Lung (tissue), 12 donors: ENCODE results near the gene STUM. TPM values are rescaled to one million over a fixed set of nuclear protein-coding genes. Genes with fewer than 3 reads are reported as not detected.

ENCODE experiments used
- ATAC-seq: fragments of 200-7000 bp; cut with Tn5 transposase; one replicate; pipeline ENCODE4 v1.9.1; 2020; ENCODE audit warnings: moderate number of reproducible peaks; ENCODE audit not compliant: insufficient read depth, low FRiP score
- DNase-seq, 3 donors: peaks; one replicate each; pipeline ENCODE4 v3.0.0-alpha.2; 2013 to 2017
- H3K27ac ChIP-seq, 2 donors: one replicate each; pipeline ENCODE4 v1.5.1; 2013; ENCODE audit warnings: mild to moderate bottlenecking in 2 of 2, moderate library complexity in 2 of 2, control low read depth in 1 of 2, inconsistent platforms in 1 of 2, low read depth in 1 of 2, low read length in 1 of 2
- H3K27me3 ChIP-seq, 3 donors: one replicate each; pipeline ENCODE4 v1.5.1; 2013; ENCODE audit warnings: low read length in 2 of 3; ENCODE audit not compliant: control insufficient read depth in 3 of 3, insufficient read depth in 3 of 3
- H3K36me3 ChIP-seq, 4 donors: one replicate each; pipeline ENCODE4 v1.5.1; 2013; ENCODE audit warnings: low read length in 4 of 4, mild to moderate bottlenecking in 1 of 4, moderate library complexity in 1 of 4; ENCODE audit not compliant: control insufficient read depth in 4 of 4, insufficient read depth in 4 of 4
- H3K4me1 ChIP-seq, 5 donors: one replicate each; pipeline ENCODE4 v1.5.1; 2013; ENCODE audit warnings: low read length in 5 of 5, mild to moderate bottlenecking in 2 of 5, moderate library complexity in 1 of 5; ENCODE audit not compliant: control insufficient read depth in 5 of 5, insufficient read depth in 5 of 5
- H3K4me3 ChIP-seq: one replicate; pipeline ENCODE4 v1.5.1; 2013; ENCODE audit warnings: mild to moderate bottlenecking, control low read depth, moderate library complexity
- H3K9ac ChIP-seq, 2 donors: one replicate each; pipeline ENCODE4 v1.5.1; 2013; ENCODE audit warnings: low read length in 2 of 2, control low read depth in 1 of 2; ENCODE audit not compliant: insufficient read depth in 1 of 2
- H3K9me3 ChIP-seq, 4 donors: one replicate each; pipeline ENCODE4 v1.5.1; 2013; ENCODE audit warnings: low read length in 3 of 4, mild to moderate bottlenecking in 1 of 4, moderate library complexity in 1 of 4; ENCODE audit not compliant: control insufficient read depth in 4 of 4, insufficient read depth in 3 of 4
- WGBS, 2 donors: extraction: QIAGEN DNeasy Blood & Tissue Kit; methylation state at CpG; one replicate each; pipeline ENCODE4 v1.1.7; 2013; 5-methylcytosine and 5-hydroxymethylcytosine counted together
- polyA plus RNA-seq, 2 donors: library from polyadenylated mRNA; stranded (reverse); fragments of 200-250 nt; gene quantifications; one replicate each; pipeline ENCODE4 v1.2.1, GENCODE V29; 2013
- total RNA-seq, 2 donors: library from RNA; depleted of rRNA in 1 of 2; stranded (reverse); fragments of >200 nt in 1 of 2; gene quantifications; one replicate each; pipeline ENCODE4 v1.2.1, GENCODE V29; 2014 to 2021
- TF ChIP-seq, protein P1 (sequence below): IDR thresholded peaks from 2 replicates; pipeline ENCODE4 v1.5.1; 2012; ENCODE audit warnings: mild to moderate bottlenecking; ENCODE audit errors: control extremely low read depth, extremely low read depth
- donor health status: control.
- donor health status: control.
- donor health status: Bipolar disorder and iron deficiency.
- donor health status: healthy.
- donor health status: DM: yes; HTN: yes; CAD: no.

Gene STUM
- total and polyA plus RNA-seq, 4 donors: 0.09 to 0.58 (median 0.48) TPM

DNA sequence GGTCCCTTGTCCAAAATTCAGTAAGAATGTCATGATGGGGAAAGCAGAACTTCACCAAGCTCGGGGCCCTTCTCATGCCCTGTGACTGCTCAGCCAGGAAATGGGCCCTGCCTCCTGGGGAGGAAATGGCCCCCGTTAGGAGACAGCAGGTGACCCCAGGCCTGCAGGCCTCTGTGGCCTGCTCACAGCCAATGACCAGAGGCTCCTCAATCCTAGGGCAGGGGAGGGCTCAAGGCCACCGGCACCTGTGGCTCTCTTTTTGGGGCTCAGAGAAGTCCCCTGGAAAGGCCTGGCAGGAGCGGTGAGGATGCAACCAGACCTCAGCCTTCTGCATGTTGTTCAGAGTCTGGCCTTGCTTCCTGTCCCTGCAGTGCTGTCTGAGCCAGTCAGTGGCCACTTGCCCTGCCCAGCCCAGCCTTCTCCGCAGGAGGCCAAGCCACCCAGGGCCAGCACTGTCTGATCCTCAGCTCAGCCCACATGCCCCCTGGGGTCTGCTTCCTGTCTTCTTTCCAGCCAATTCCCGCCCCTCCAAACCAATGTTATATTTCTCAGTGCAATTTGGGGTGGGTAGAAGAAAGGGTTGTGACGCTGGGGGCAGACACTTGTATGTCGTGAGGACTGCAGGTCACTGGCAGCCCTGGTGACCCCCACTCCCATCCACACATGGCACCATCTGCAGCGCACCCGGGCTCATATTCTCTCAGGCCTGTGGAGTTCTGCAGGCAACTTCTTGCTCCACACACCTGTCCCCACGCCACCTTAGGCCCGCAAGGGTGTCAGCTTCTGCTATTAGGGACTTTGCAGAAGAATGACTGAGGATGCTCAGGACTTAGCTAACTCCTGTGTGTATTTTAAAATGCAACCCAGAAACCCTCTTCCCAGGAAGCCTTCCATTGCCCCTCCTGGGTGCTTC lies 106.9 kb downstream of the STUM start:
- Histone ChIP-seq H3K4me1 (peaks cover 8 to 60% (median 39%) of the 10 kb centered on the region in 5 donors), H3K9ac (no peak overlapping the region), H3K36me3 (no peaks in the 10 kb centered on the region), H3K27ac (peak overlapping the region; percentile 27 to 73), H3K27me3 (no peaks in the 10 kb centered on the region), H3K4me3 (no peak overlapping the region), H3K9me3 (no peaks in the 10 kb centered on the region)
- DNase-seq: no peak
- WGBS, 2 donors: 71 to 75% methylated on average over 11 to 12 of the region's 12 CpGs
- no peak for ATAC-seq
- TF ChIP-seq, protein P1, sequence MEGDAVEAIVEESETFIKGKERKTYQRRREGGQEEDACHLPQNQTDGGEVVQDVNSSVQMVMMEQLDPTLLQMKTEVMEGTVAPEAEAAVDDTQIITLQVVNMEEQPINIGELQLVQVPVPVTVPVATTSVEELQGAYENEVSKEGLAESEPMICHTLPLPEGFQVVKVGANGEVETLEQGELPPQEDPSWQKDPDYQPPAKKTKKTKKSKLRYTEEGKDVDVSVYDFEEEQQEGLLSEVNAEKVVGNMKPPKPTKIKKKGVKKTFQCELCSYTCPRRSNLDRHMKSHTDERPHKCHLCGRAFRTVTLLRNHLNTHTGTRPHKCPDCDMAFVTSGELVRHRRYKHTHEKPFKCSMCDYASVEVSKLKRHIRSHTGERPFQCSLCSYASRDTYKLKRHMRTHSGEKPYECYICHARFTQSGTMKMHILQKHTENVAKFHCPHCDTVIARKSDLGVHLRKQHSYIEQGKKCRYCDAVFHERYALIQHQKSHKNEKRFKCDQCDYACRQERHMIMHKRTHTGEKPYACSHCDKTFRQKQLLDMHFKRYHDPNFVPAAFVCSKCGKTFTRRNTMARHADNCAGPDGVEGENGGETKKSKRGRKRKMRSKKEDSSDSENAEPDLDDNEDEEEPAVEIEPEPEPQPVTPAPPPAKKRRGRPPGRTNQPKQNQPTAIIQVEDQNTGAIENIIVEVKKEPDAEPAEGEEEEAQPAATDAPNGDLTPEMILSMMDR: no peak

DNA sequence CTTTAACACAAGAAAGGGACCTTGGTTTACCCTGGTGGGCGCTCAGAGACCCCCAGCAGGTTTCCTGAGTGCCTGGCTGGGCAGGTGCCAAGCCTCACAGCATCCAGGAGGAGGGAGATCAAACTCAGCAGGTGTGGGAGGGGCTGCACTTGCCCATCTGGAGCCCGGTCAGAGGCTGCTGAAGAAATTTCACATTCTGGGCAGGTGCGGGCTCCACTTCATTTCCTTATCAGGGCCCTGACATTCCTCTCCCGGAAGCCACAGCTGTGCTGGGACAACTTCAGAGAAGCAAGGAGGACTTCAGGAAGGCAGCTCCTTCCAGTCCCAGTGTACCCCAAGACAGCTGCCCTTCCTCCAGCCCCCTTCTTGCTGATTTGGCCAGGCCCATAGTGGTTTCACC lies 107.6 kb downstream of the STUM start:
- ATAC-seq (no peak), DNase-seq (peak; percentile 42 to 64 (median 59))
- TF ChIP-seq, protein P1: no peak
- H3K27me3 ChIP-seq: no peaks in the 10 kb centered on the region
- H3K4me1 ChIP-seq: peaks cover 11 to 62% (median 46%) of the 10 kb centered on the region in 5 donors
- H3K4me3 ChIP-seq: no peak overlapping the region
- no peak overlapping the region for H3K9ac ChIP-seq
- H3K27ac ChIP-seq: peak overlapping the region in 1 of 2 donors; percentile 73
- H3K9me3 ChIP-seq: no peaks in the 10 kb centered on the region
- no peaks in the 10 kb centered on the region for H3K36me3 ChIP-seq
- WGBS, 2 donors: 30 to 35% methylated on average over 4 of the region's 4 CpGs

DNA sequence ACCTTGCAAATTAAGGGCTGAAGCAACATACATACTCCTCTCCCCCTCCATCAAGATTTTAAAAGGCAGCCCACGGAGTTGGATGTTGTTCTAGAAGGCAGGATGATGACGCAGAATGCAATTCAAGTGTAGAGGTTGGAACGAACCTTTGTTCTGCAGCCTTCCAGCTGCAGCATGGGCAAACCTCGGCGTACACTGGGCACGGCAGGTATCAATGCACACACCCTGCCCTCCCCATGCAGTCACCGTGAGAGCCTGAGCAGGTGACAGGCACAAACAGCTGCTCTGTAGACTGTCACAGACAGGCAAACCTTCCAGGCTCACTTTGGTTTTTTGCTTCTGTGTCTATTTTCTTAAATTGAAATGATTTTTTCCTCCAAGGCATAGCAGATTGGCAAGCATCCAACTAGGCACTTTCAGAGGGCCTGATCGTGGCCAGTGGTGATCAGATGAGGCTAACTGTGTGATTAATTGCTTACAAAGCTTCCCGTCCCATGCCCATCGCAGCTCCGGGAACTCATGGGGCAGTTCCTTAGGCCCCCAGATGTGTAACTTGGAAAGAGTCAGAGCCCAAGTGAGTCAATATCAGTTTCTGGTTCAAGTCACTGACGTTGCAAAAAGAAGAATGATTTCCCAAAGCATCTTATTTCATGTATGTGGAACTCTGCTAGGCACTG lies 108.2 kb downstream of the STUM start:
- ATAC-seq (peak; percentile 11), DNase-seq (no peak)
- 37% methylated on average over 12 of the region's 12 CpGs for WGBS, 2 donors
- Histone ChIP-seq H3K4me3 (no peak overlapping the region), H3K9ac (no peak overlapping the region), H3K9me3 (no peaks in the 10 kb centered on the region), H3K36me3 (no peaks in the 10 kb centered on the region), H3K27me3 (no peaks in the 10 kb centered on the region), H3K4me1 (peaks cover 13 to 66% (median 51%) of the 10 kb centered on the region in 5 donors), H3K27ac (peak overlapping the region in 1 of 2 donors; percentile 73)
- TF ChIP-seq, protein P1: no peak
